Measurements from ENCODE around the gene DNASE1L1. TPM values are rescaled to one million over a fixed set of nuclear protein-coding genes. Genes with fewer than 3 reads are reported as not detected.
A peak's percentile ranks its signal among the peaks of the same experiment; 100 is the strongest.

Gene DNASE1L1, protein sequence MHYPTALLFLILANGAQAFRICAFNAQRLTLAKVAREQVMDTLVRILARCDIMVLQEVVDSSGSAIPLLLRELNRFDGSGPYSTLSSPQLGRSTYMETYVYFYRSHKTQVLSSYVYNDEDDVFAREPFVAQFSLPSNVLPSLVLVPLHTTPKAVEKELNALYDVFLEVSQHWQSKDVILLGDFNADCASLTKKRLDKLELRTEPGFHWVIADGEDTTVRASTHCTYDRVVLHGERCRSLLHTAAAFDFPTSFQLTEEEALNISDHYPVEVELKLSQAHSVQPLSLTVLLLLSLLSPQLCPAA
- total RNA-seq = 10 to 100 TPM; 25.3 to 26.3 TPM
- 10 to 100 TPM; 14.0 to 16.2 TPM for polyA plus RNA-seq

DNA sequence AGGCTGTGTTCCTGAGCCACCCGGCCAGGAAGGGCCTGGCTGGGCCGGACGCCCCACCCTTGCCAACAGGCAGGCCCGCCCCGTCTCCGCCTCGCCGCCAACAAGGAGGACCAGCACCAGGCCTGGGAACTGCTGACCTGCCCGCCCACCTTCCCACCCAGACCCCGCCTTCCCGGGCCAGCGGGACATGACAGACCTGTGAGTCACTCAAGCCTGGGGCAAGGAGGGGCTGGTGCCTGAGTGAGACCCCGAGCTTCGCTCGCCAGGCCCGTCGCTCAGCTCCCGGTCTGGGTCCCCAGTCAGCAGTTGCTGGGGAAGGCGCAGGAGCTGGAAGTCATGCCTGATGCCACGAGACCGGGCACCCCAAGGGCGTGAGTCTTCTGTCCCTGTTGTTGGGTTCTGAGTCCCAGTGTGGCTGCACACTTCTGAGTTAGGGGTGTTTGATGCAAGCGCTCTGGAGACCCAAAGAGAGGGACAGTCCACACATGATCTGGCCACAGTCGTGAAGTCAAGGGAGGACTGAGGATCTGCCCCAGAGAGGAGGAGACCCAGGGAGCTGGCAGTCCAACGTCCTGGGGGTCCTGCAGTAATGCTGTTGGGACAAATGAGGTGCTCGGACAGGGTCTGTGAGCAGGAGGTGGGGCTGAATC is at the start of gene DNASE1L1:
Gene DNASE1L1 (minus strand): TSS at position 33 of the 650 bp plus-strand sequence. CDS start 3,686 bp downstream, outside the sequence.
- Histone ChIP-seq H3K4me1 (ENCODE audit: insufficient read depth, low read length) (peaks cover 10% of the 10 kb centered on the region), H3K36me3 (ENCODE audit: insufficient read depth, low read length) (no peaks in the 10 kb centered on the region), H3K9me3 (ENCODE audit: control insufficient read depth in 1 of 2, low read length in 2 of 2) (no peaks in the 10 kb centered on the region), H3K4me3 (ENCODE audit: low read length in 2 of 2) (no peak within 1 kb of the TSS), H3K27me3 (ENCODE audit: insufficient read depth, low read length) (no peaks in the 10 kb centered on the region), H3K27ac (ENCODE audit: low read depth, low read length) (no peak within 1 kb of the TSS)
- Mint-ChIP-seq H3K36me3 (peaks cover 0 to 9% of the 10 kb centered on the region in 2 donors), H3K27ac (peak within 1 kb of the TSS in 4 of 7 donors; percentile 11 to 85 (median 46)), H3K9me3 (peaks cover 0 to 4% (median 0%) of the 10 kb centered on the region in 8 donors), H3K4me3 (peak within 1 kb of the TSS in 5 of 8 donors; percentile 31 to 67 (median 40)), H3K4me1 (peaks cover 4 to 24% (median 11%) of the 10 kb centered on the region in 4 donors), H3K27me3 (no peaks in the 10 kb centered on the region)
- intact Hi-C loops (cut with micrococcal nuclease) = no loop called here
- ChIA-PET POLR2A (ENCODE audit: partially characterized antibody) (interaction anchor here (0.6 to 5.8 kb wide), 5 partner anchors 11 to 77 kb away, joined by 3 to 101 read pairs (median 3); partner anchors contain the start of genes ATP6AP1, RPL10 and UBL4A), CTCF (ENCODE audit: partially characterized antibody) (interaction anchor here (1.1 to 1.4 kb wide), 2 partner anchors 12 to 20 kb away, joined by 3 read pairs; no protein-coding TSS in a partner anchor)
- peak in 1 of 5 donors; percentile 35 for DNase-seq

DNA sequence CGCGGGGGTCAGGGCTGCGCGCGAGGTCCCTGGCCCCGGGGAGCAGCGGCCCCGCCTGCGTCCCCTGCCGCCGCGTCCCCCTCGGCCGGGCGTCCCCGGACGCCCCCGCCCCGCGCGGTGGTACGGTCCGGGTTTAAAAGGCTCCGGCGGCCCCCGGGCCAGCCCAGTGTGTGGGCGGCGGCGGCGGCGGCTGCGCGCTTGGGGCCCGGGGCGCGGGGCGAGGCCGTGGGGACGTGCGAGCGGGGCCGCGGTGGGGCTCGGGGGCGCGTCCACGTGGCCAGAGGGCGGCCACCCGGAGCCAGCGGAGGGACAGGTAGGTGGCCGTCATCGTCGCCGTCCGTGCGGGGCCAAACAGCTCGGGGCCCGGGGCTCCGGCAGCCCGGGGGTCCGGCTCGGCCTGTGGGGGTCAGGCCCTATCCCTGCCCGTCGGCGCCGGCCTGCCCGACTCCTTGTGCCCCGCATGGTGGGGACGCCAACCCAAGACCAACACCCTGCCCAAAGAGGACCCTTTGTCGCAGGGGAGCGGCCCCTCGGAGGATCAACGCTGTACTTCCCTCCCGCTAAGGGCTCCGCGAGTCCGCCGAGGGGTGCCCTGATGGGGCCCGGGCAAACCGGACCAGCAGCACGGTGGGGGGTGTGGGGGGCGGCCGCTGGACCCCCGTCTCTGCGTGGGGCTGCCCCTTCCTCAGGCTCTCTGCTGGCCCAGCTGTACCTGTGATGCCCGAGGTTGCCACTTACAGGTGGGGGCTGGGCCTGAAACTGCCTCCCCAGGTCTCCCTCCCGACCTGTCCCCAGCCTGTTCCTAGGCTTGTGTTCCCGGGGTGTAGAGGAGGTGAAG is 49.3 kb upstream of the DNASE1L1 start, which contains the start of gene PLXNA3:
Gene PLXNA3 (plus strand): TSS at position 166 of the 838 bp plus-strand sequence. CDS start 1,903 bp downstream, outside the sequence.
- Mint-ChIP-seq H3K9me3 (peaks cover 0 to 7% (median 0%) of the 10 kb centered on the region in 8 donors), H3K36me3 (peaks cover 0 to 20% of the 10 kb centered on the region in 2 donors), H3K27ac (peak within 1 kb of the TSS; percentile 74 to 97 (median 95)), H3K4me1 (peaks cover 4 to 19% (median 6%) of the 10 kb centered on the region in 4 donors), H3K27me3 (no peaks in the 10 kb centered on the region), H3K4me3 (peak within 1 kb of the TSS; percentile 89 to 97 (median 94))
- Histone ChIP-seq H3K27ac (ENCODE audit: low read depth, low read length) (peak within 1 kb of the TSS; percentile 55), H3K9me3 (ENCODE audit: control insufficient read depth in 1 of 2, low read length in 2 of 2) (no peaks in the 10 kb centered on the region), H3K36me3 (ENCODE audit: insufficient read depth, low read length) (peaks cover 3% of the 10 kb centered on the region), H3K27me3 (ENCODE audit: insufficient read depth, low read length) (no peaks in the 10 kb centered on the region), H3K4me3 (ENCODE audit: low read length in 2 of 2) (peak within 1 kb of the TSS; percentile 17 to 55), H3K4me1 (ENCODE audit: insufficient read depth, low read length) (peaks cover 9% of the 10 kb centered on the region)
- peak in 4 of 5 donors; percentile 70 to 79 (median 74) for DNase-seq
- CTCF ChIA-PET (ENCODE audit: partially characterized antibody) = interaction anchor here (1.4 kb wide), 1 partner anchor 59 kb away, joined by 4 read pairs; no protein-coding TSS in a partner anchor
- POLR2A ChIA-PET (ENCODE audit: partially characterized antibody) = interaction anchor here (0.7 to 4.5 kb wide), 15 partner anchors 10 to 532 kb away, joined by 3 to 42 read pairs (median 11); partner anchors contain the start of genes ATP6AP1, FAM3A, FAM50A and LAGE3
- intact Hi-C loops (cut with micrococcal nuclease) = loop anchor here (5.0 kb wide), 1 partner anchor 59 kb away; the partner anchor contains the start of gene FAM3A

DNA sequence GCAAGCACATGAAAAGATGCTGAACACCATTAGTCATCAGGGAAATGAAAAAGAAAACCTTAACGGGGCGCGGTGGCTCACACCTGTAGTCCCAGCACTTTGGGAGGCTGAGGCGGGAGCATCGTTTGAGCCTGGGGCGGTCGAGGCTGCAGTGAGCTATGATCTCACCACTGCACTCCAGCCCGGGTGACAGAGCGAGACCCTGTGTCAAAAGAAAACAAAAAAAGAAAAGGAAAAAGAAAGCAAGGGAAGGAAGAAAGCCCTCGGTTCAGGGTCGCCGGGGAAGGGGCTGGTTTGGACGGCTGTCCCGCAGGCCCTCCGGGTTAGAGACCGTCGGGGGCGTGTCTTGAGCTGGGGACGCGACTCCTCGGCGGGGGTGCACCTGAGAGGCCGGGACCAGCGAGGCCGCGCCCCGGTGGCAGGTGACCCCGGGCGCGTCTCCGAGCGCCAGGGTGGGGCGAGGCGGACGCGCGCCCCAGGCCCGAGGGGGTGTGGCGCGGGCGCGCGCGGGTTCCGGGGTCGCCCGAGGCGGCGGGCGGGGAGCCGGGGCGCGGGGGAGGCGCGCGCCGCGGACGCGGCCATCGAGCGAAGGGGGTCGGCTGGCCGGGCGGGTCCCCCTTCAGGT is 48.5 kb upstream of the DNASE1L1 start:
- Mint-ChIP-seq H3K4me1 (peaks cover 4 to 19% (median 5%) of the 10 kb centered on the region in 4 donors), H3K36me3 (peaks cover 0 to 14% of the 10 kb centered on the region in 2 donors), H3K27me3 (no peaks in the 10 kb centered on the region), H3K27ac (peak overlapping the region; percentile 69 to 97 (median 95)), H3K9me3 (peaks cover 0 to 7% (median 0%) of the 10 kb centered on the region in 8 donors), H3K4me3 (peak overlapping the region; percentile 89 to 97 (median 94))
- peak; percentile 65 to 78 (median 72) for DNase-seq
- intact Hi-C loops (cut with micrococcal nuclease) = loop anchor here (2.0 to 5.0 kb wide), 3 partner anchors 21 to 60 kb away; partner anchors contain the start of genes FAM3A, LAGE3 and SLC10A3
- CTCF ChIA-PET (ENCODE audit: partially characterized antibody) = no interaction called here
- peaks cover 9% of the 10 kb centered on the region for H3K4me1 ChIP-seq (ENCODE audit: insufficient read depth, low read length)
- no peaks in the 10 kb centered on the region for H3K9me3 ChIP-seq (ENCODE audit: control insufficient read depth in 1 of 2, low read length in 2 of 2)
- H3K4me3 ChIP-seq (ENCODE audit: low read length in 2 of 2) = peak overlapping the region in 1 of 2 donors; percentile 49
- H3K27ac ChIP-seq (ENCODE audit: low read depth, low read length) = peak overlapping the region; percentile 40
- H3K27me3 ChIP-seq (ENCODE audit: insufficient read depth, low read length) = no peaks in the 10 kb centered on the region
- POLR2A ChIA-PET (ENCODE audit: partially characterized antibody) = interaction anchor here (1.3 to 4.5 kb wide), 11 partner anchors 11 to 531 kb away, joined by 3 to 42 read pairs (median 16); partner anchors contain the start of genes ATP6AP1, FAM3A, FAM50A and LAGE3
- no peaks in the 10 kb centered on the region for H3K36me3 ChIP-seq (ENCODE audit: insufficient read depth, low read length)

GRCh38 chrX:154452823-154453222 is 43.8 kb upstream of the DNASE1L1 start:
- Histone ChIP-seq H3K4me1 (ENCODE audit: insufficient read depth, low read length) (no peaks in the 10 kb centered on the region), H3K27me3 (ENCODE audit: insufficient read depth, low read length) (no peaks in the 10 kb centered on the region), H3K9me3 (ENCODE audit: control insufficient read depth in 1 of 2, low read length in 2 of 2) (no peaks in the 10 kb centered on the region), H3K36me3 (ENCODE audit: insufficient read depth, low read length) (peaks cover 13% of the 10 kb centered on the region), H3K4me3 (ENCODE audit: low read length in 2 of 2) (no peak overlapping the region), H3K27ac (ENCODE audit: low read depth, low read length) (no peak overlapping the region)
- ChIA-PET CTCF (ENCODE audit: partially characterized antibody) (no interaction called here), POLR2A (ENCODE audit: partially characterized antibody) (interaction anchor here (1.6 kb wide), 1 partner anchor 53 kb away, joined by 3 read pairs; no protein-coding TSS in a partner anchor)
- H3K4me1 Mint-ChIP-seq = peaks cover 2 to 5% (median 4%) of the 10 kb centered on the region in 4 donors
- H3K36me3 Mint-ChIP-seq = peaks cover 3 to 10% of the 10 kb centered on the region in 2 donors
- no peak for DNase-seq
- intact Hi-C loops (cut with micrococcal nuclease) = no loop called here
- H3K4me3 Mint-ChIP-seq = no peak overlapping the region
- H3K9me3 Mint-ChIP-seq = peaks cover 0 to 7% (median 0%) of the 10 kb centered on the region in 8 donors
- no peaks in the 10 kb centered on the region for H3K27me3 Mint-ChIP-seq
- no peak overlapping the region for H3K27ac Mint-ChIP-seq

GRCh38 chrX:154450312-154450711 is 41.3 kb upstream of the DNASE1L1 start:
- H3K27ac ChIP-seq (ENCODE audit: low read depth, low read length) = no peak overlapping the region
- Mint-ChIP-seq H3K4me3 (no peak overlapping the region), H3K9me3 (peaks cover 0 to 4% (median 0%) of the 10 kb centered on the region in 8 donors), H3K36me3 (peaks cover 3 to 12% of the 10 kb centered on the region in 2 donors), H3K27me3 (no peaks in the 10 kb centered on the region), H3K27ac (no peak overlapping the region), H3K4me1 (peaks cover 0 to 14% (median 3%) of the 10 kb centered on the region in 4 donors)
- ChIA-PET POLR2A (ENCODE audit: partially characterized antibody) (interaction anchor here (1.4 kb wide), 1 partner anchor 12 kb away, joined by 3 read pairs; no protein-coding TSS in a partner anchor), CTCF (ENCODE audit: partially characterized antibody) (no interaction called here)
- no peaks in the 10 kb centered on the region for H3K27me3 ChIP-seq (ENCODE audit: insufficient read depth, low read length)
- H3K4me3 ChIP-seq (ENCODE audit: low read length in 2 of 2) = no peak overlapping the region
- no peak for DNase-seq
- H3K9me3 ChIP-seq (ENCODE audit: control insufficient read depth in 1 of 2, low read length in 2 of 2) = no peaks in the 10 kb centered on the region
- H3K36me3 ChIP-seq (ENCODE audit: insufficient read depth, low read length) = peaks cover 13% of the 10 kb centered on the region
- intact Hi-C loops (cut with micrococcal nuclease) = no loop called here
- H3K4me1 ChIP-seq (ENCODE audit: insufficient read depth, low read length) = peaks cover 8% of the 10 kb centered on the region

DNA sequence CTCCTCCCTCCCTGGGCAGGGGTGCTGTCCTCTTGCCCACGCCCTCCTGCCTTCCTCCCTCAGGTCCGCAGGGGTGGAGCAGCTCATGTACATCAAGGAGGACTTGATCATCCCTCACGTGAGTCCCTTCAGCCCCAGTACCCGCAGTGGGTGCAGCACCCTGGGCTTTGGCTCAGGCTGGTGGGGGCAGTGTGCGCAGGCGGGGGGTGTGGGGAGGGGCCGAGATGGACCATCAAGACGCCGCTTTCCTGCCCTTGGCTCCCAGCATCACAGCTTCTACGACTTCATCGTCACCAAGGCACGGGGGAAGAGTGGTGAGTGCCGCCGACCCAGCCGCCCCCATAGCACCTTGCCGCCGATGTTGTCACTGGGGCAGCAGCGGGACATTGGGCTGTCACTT is 40.6 kb upstream of the DNASE1L1 start:
- POLR2A ChIA-PET (ENCODE audit: partially characterized antibody) = interaction anchor here (1.4 kb wide), 1 partner anchor 11 kb away, joined by 3 read pairs; no protein-coding TSS in a partner anchor
- Histone ChIP-seq H3K36me3 (ENCODE audit: insufficient read depth, low read length) (peaks cover 13% of the 10 kb centered on the region), H3K4me1 (ENCODE audit: insufficient read depth, low read length) (peaks cover 15% of the 10 kb centered on the region), H3K27me3 (ENCODE audit: insufficient read depth, low read length) (no peaks in the 10 kb centered on the region), H3K27ac (ENCODE audit: low read depth, low read length) (no peak overlapping the region), H3K9me3 (ENCODE audit: control insufficient read depth in 1 of 2, low read length in 2 of 2) (no peaks in the 10 kb centered on the region), H3K4me3 (ENCODE audit: low read length in 2 of 2) (no peak overlapping the region)
- H3K4me3 Mint-ChIP-seq = no peak overlapping the region
- CTCF ChIA-PET (ENCODE audit: partially characterized antibody) = no interaction called here
- DNase-seq = no peak
- peaks cover 0 to 4% (median 0%) of the 10 kb centered on the region in 8 donors for H3K9me3 Mint-ChIP-seq
- intact Hi-C loops (cut with micrococcal nuclease) = no loop called here
- H3K27ac Mint-ChIP-seq = no peak overlapping the region
- H3K36me3 Mint-ChIP-seq = peaks cover 3 to 12% of the 10 kb centered on the region in 2 donors
- H3K4me1 Mint-ChIP-seq = peaks cover 0 to 20% (median 3%) of the 10 kb centered on the region in 4 donors
- H3K27me3 Mint-ChIP-seq = no peaks in the 10 kb centered on the region
